CD4-positive, alpha-beta T cell treated with Interleukin-6 for 4 hours (primary cell): Measurements from ENCODE around the gene ZNRF3.
"Not testable (repeated sequence)": the region's sequence is repeated elsewhere in the genome, so short reads cannot be mapped to it uniquely, and the experiment has no call there.

Experiments
- DNase-seq: peaks from one replicate; pipeline ENCODE4 v3.0.0-alpha.2; 2020; ENCODE audit warnings: mixed read lengths

The ZNRF3 gene

DNA sequence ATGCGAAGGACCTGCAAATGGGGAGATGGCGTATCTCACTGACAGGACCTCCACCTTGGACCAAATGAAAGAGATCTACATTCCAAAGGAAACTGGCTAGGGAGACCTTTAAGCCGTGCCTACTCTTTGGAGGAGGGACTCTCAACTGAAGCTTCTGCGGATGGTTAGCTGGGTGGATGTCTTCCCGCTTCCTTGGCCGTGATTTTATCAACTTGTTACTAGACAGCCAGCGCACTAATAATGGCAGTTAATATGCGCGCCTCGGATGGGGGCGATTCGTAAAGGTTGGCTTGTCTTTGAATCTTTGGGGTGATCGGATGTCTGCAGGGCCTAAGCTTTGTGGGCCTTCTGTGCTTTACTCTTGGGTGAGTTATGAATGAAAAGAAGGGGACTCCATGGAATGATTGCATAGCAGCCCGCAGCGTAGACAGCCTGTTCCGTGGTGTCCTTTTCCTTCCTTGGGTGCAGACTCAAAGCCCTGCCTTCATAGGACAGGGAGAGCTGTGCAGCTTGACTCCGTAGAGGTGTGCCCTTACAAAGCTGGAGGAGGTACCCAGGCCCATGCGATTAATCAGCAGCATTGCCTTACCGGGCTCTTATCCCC lies 1.5 kb downstream of the ZNRF3 start:
- DNase-seq, result no peak

- DNase-seq, result no peak
Observed at GRCh38 chr22:28885939-28886338, 2.6 kb downstream of the ZNRF3 start.

GRCh38 chr22:28886679-28887078 lies 3.3 kb downstream of the ZNRF3 start:
- not testable (repeated sequence) for DNase-seq

GRCh38 chr22:28887725-28888459 lies 4.5 kb downstream of the ZNRF3 start:
- DNase-seq, result no peak

- DNase-seq, result no peak
Observed at GRCh38 chr22:28889478-28890024, 6.2 kb downstream of the ZNRF3 start.

- no peak for DNase-seq
Observed at GRCh38 chr22:28891156-28891733, 7.9 kb downstream of the ZNRF3 start.

DNA sequence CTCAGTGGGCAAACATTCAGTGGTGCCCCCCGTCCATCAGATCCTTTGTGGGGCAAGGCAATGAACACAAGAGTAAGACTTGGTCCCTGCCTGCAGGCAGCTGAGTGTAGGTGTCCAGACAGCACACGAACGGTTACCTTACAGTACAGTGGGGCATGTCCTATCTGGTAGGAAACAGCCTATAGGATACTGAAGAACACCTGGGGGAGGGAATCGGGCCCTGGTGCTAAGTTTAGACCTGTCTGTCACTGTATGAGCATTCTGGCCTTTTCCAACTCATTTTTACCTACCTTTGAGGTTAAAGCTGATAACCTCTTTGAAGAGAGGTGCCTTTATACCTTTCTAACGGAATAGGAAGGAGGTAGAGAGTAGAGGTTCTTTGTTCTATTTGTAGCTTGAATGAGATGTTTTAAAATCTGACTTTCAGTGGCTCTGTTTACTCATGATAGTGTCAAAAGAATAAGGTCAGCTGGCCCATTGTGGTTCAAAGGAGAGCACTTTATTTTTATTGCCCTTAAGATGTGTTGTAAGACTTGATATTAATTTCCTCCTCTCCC lies 8.9 kb downstream of the ZNRF3 start:
- DNase-seq, result no peak

- no peak for DNase-seq
Observed at GRCh38 chr22:28893810-28894209, 10.4 kb downstream of the ZNRF3 start.

DNA sequence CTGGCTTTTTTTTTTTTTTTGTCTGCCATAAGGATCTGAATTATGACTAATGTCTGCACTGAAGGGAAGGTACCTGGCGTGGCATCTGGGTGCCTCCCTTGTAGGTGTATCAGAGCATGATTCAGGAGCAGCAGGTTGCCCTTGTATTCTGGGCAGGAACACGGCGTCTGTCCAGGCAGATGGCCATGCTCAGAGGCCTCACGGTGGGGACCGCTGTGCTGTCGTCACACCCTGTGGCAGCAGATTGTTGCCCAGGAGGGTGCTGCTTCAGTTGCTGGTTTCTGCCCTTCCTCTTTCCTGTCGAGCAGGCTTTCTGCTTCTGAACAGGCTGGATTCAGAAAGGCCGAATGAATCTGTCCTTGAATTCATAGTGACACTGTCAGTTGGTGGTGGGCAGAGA lies 11.0 kb downstream of the ZNRF3 start:
- no peak for DNase-seq

- DNase-seq, result no peak
Observed at GRCh38 chr22:28894807-28895206, 11.4 kb downstream of the ZNRF3 start.

DNA sequence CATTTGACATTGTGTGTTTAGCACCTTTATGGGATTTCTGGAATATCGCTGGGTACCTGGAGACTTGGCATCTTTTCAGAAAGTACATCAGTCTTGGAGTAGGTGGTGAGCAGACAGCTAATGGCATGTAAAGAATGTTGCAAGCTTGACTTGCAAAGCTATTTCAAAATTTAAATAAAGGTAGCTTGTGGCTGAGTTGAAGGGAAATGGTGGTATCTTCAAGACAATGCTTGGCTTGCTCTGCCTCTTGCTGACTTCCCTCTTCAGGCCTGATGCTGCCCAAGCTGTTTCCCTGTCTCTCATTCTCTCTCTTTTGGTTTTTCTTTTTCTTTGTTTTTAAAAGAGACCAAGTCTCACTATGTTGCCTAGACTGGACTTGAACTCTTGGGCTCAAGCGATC lies 13.2 kb downstream of the ZNRF3 start:
- DNase-seq, result no peak

GRCh38 chr22:28898233-28898629 lies 14.9 kb downstream of the ZNRF3 start:
- DNase-seq, result no peak

DNA sequence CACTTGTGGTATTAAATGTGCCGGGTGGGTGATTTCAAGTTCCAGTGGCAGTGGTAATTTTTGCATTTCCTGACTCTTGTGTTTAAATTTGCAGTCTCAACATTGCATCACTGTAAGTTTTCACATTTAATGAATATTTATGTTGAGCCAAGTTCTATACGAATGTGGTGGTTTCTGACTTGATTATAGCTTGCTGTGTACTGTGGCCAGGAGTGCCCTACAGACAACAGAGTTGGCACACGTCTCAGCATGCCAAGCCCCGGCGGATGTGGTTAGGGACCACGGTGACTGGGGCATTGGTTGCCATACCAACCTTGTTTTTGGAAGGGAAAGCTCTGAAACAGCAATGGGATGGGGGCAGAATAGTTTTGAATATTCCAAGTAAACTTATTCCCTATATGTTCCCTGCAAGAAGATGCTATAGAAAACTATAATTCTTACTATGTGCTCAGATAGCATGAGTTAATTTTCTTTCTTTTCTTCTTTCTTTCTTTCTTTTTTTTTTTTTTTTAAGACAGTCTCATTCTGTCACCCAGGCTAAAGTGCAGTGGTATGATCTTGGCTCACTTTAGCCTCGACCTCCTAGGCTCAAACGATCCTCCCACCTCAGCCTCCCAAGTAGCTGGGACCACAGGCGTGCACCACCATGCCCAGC lies 16.0 kb downstream of the ZNRF3 start:
- DNase-seq, result peak; percentile 54

- no peak for DNase-seq
Observed at GRCh38 chr22:28900379-28900925, 17.1 kb downstream of the ZNRF3 start.

DNA sequence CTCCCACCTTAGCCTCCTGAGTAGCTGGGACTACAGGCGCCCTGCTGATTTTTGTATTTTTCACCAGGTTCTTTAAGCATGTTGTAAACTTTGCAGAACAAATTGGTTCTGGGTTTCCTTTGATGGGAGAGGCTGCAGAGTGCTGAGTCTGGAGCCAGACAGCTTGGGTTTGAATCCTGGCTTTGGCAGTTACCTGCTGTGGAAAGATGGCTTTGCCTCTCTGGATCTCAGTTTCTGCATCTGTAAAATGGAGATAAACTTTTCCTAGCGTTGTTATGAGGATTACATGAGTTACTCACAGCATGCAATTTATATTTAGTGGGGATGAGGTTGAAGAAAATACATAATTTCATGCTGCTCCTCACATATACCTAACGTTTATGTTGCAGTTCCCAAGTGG lies 19.1 kb downstream of the ZNRF3 start:
- DNase-seq, result no peak

GRCh38 chr22:28903080-28903479 lies 19.7 kb downstream of the ZNRF3 start:
- no peak for DNase-seq

DNA sequence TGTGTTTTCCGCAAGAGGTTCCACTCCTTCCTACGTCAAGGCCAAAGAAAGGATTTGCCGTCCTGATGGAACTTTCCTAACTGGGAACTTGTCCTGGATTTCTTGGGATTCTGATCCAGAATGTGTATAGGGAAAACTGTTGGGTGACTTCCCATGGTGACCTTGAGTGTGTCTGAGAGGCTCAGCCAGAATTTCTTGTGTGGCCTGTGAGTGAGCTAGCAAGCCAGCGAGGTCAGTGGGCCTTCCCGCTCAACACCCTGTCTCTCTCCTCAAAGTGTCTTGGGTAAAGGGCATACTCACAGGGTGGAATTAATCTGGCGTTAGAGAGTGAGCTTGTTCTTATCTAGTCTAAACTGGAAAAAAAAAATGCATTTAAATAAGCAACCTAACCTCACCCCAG lies 20.4 kb downstream of the ZNRF3 start:
- DNase-seq, result no peak

GRCh38 chr22:28904211-28904896 lies 21.0 kb downstream of the ZNRF3 start:
- no peak for DNase-seq

GRCh38 chr22:28905256-28905832 lies 22.0 kb downstream of the ZNRF3 start:
- DNase-seq, result no peak

- DNase-seq, result no peak
Observed at GRCh38 chr22:28906312-28906711, 22.9 kb downstream of the ZNRF3 start.

GRCh38 chr22:28907311-28908008 lies 24.1 kb downstream of the ZNRF3 start:
- DNase-seq, result no peak
